Adrenal gland (tissue), 12 donors: Measurements from ENCODE around the gene IGSF9. TPM values are rescaled to one million over a fixed set of nuclear protein-coding genes. Genes with fewer than 3 reads are reported as not detected.

ENCODE experiments used
- DNase-seq, 7 donors: peaks; one replicate each; pipeline ENCODE4 v3.0.0-alpha.2; 2019 to 2020
- H3K27ac ChIP-seq, 5 donors: fragments of 200-600 bp; sonication (generic) in 4 of 5; 1 replicate in 3 of 5; 2 replicates in 2 of 5; pipeline versions ENCODE4 v1.5.1 to v1.8.0; 2016 to 2020; ENCODE audit warnings: mild to moderate bottlenecking in 1 of 5
- H3K27me3 ChIP-seq: fragments of 200-600 bp; 2 replicates; pipeline ENCODE4 v1.8.0; 2021
- H3K36me3 ChIP-seq, 2 donors: fragments of 200-600 bp; replicated peaks in 1 of 2; 1 replicate in 1 of 2; 2 replicates in 1 of 2; pipeline versions ENCODE4 v1.5.1 to v1.8.0; 2018 to 2022
- H3K4me1 ChIP-seq, 2 donors: fragments of 200-600 bp; replicated peaks in 1 of 2; 1 replicate in 1 of 2; 2 replicates in 1 of 2; pipeline versions ENCODE4 v1.5.1 to v1.8.0; 2018 to 2021
- H3K4me3 ChIP-seq, 4 donors: fragments of 200-600 bp; sonication (generic) in 3 of 4; one replicate each; pipeline ENCODE4 v1.5.1; 2016 to 2018
- H3K9me3 ChIP-seq, 3 donors: fragments of 200-600 bp; sonication (generic) in 1 of 3; replicated peaks in 1 of 3; 1 replicate in 2 of 3; 2 replicates in 1 of 3; pipeline versions ENCODE4 v1.5.1 to v1.8.0; 2016 to 2021
- CTCF ChIP-seq, 6 experiments: fragments of 450-650 bp in 4 of 6; fragments of 200-600 bp in 2 of 6; sonication (generic) in 1 of 6; IDR thresholded peaks; 1 replicate in 5 of 6; 2 replicates in 1 of 6; pipeline versions ENCODE4 v1.5.1 to v1.8.0; 2016 to 2021; ENCODE audit warnings: antibody characterized with exemption in 6 of 6, mild to moderate bottlenecking in 2 of 6, moderate library complexity in 1 of 6
- POLR2A ChIP-seq, 2 donors: fragments of 450-650 bp; IDR thresholded peaks; one replicate each; pipeline ENCODE4 v1.6.1; 2017; ENCODE audit warnings: antibody characterized with exemption in 2 of 2, mild to moderate bottlenecking in 2 of 2, moderate library complexity in 1 of 2
- WGBS, 4 donors: extraction: QIAGEN DNeasy Blood & Tissue Kit in 2 of 4; methylation state at CpG; one replicate each; pipeline versions ENCODE4 v1.1.5 to v1.1.7; 2013 to 2017; 5-methylcytosine and 5-hydroxymethylcytosine counted together
- intact Hi-C, 2 donors: fragments of 100-400 bp; cut with DNase I; formaldehyde crosslinking; loops; one replicate each; pipeline versions ENCODE4 v1.14.1 to v1.15.0; 2022 to 2023
- polyA plus RNA-seq, 3 donors: library from polyadenylated mRNA; stranded (reverse); fragments of 200-250 nt in 2 of 3; fragments of 350-450 nt in 1 of 3; fragmentation: Illumina TruSeq in 1 of 3; extraction: RNeasy Lipid Tissue Mini Kit (QIAGEN cat#74804) in 1 of 3; gene quantifications; one replicate each; pipeline ENCODE4 v1.2.3, GENCODE V29; 2013 to 2014
- total RNA-seq, 9 donors: library from RNA; depleted of rRNA in 4 of 9; stranded (reverse); fragments of >200 nt in 4 of 9; fragments of 120-200 nt in 1 of 9; fragmentation: NEBNext Ultra II Directional in 1 of 9; extraction: Animal tissue kit (Norgen Biotek cat#: 25700) in 1 of 9; gene quantifications; one replicate each; pipeline versions ENCODE4 v1.1.0 to v1.2.4, GENCODE V29; 2013 to 2023
- donor health status: healthy with polysubstance abuse.
- donor health status: Bipolar disorder and iron deficiency.
- donor health status: DM: yes; HTN: yes; CAD: no.
- donor health status: DM: no; HTN: no; CAD: no.
- donor health status: DM: no; HTN: no; CAD: no.
- donor health status: DM: yes; HTN: yes; CAD: no.

IGSF9 gene
- total and polyA plus RNA-seq, 12 donors: 0.10 to 0.32 (median 0.19) TPM; not detected in 6

GRCh38 chr1:159973350-159973940 is 28.0 kb upstream of the IGSF9 start:
- intact Hi-C loops: no loop called here
- peaks cover 0 to 5% of the 10 kb centered on the region in 2 donors for H3K4me1 ChIP-seq
- H3K9me3 ChIP-seq: no peaks in the 10 kb centered on the region
- H3K36me3 ChIP-seq: no peaks in the 10 kb centered on the region
- H3K27me3 ChIP-seq: peaks cover 26% of the 10 kb centered on the region
- H3K4me3 ChIP-seq: no peak overlapping the region
- WGBS, 4 donors: 57 to 87% (median 81%) methylated on average over 4 to 6 of the region's 6 CpGs
- DNase-seq: no peak
- H3K27ac ChIP-seq: no peak overlapping the region
- TF ChIP-seq POLR2A (IDR thresholded peaks at IDR 0.05) (no peak), CTCF (IDR thresholded peaks at IDR 0.05) (no peak)

GRCh38 chr1:159972443-159973205 is 27.2 kb upstream of the IGSF9 start:
- WGBS, 4 donors: 74 to 93% (median 82%) methylated on average over 6 to 8 of the region's 8 CpGs
- intact Hi-C loops: no loop called here
- Histone ChIP-seq H3K27me3 (peaks cover 26% of the 10 kb centered on the region), H3K4me3 (no peak overlapping the region), H3K36me3 (no peaks in the 10 kb centered on the region), H3K27ac (no peak overlapping the region), H3K9me3 (no peaks in the 10 kb centered on the region), H3K4me1 (peaks cover 0 to 5% of the 10 kb centered on the region in 2 donors)
- TF ChIP-seq POLR2A (IDR thresholded peaks at IDR 0.05) (no peak), CTCF (IDR thresholded peaks at IDR 0.05) (no peak)
- no peak for DNase-seq

- Histone ChIP-seq H3K27ac (no peak overlapping the region), H3K27me3 (peaks cover 43% of the 10 kb centered on the region), H3K36me3 (no peaks in the 10 kb centered on the region), H3K9me3 (no peaks in the 10 kb centered on the region), H3K4me3 (no peak overlapping the region), H3K4me1 (peaks cover 0 to 5% of the 10 kb centered on the region in 2 donors)
- TF ChIP-seq POLR2A (IDR thresholded peaks at IDR 0.05) (no peak), CTCF (IDR thresholded peaks at IDR 0.05) (no peak)
- 22 to 39% (median 32%) methylated on average over 9 of the region's 9 CpGs for WGBS, 4 donors
- intact Hi-C loops: no loop called here
- DNase-seq: peak in 4 of 7 donors; percentile 29 to 60 (median 47)
Measured at GRCh38 chr1:159970932-159971342, 25.5 kb upstream of the IGSF9 start.

GRCh38 chr1:159968901-159969300 is 23.5 kb upstream of the IGSF9 start:
- DNase-seq: no peak
- H3K27me3 ChIP-seq: peaks cover 44% of the 10 kb centered on the region
- H3K4me1 ChIP-seq: peaks cover 0 to 5% of the 10 kb centered on the region in 2 donors
- no peaks in the 10 kb centered on the region for H3K36me3 ChIP-seq
- no peak overlapping the region for H3K4me3 ChIP-seq
- H3K9me3 ChIP-seq: no peaks in the 10 kb centered on the region
- H3K27ac ChIP-seq: no peak overlapping the region
- intact Hi-C loops: no loop called here
- TF ChIP-seq POLR2A (IDR thresholded peaks at IDR 0.05) (no peak), CTCF (IDR thresholded peaks at IDR 0.05) (no peak)
- 75 to 89% (median 87%) methylated on average over 3 of the region's 3 CpGs for WGBS, 4 donors
